Activated CD4-positive, CD25-positive, alpha-beta regulatory T cell treated with anti-CD3 and anti-CD28 coated beads, Interleukin-2, amount 50 U/mL, for 24 hours (primary cell): Measurements from ENCODE around the gene EFHD1.
"Not testable (repeated sequence)": the region's sequence is repeated elsewhere in the genome, so short reads cannot be mapped to it uniquely, and the experiment has no call there.

Experiments used
- ATAC-seq, 2 donors: fragments of 150-1000 bp; cut with Tn5 transposase; one replicate each; pipeline ENCODE4 v1.10.0; 2021; ENCODE audit warnings: mild to moderate bottlenecking in 1 of 2, moderate library complexity in 1 of 2

The EFHD1 gene

GRCh38 chr2:232622563-232622962 lies 10.8 kb upstream of the EFHD1 start:
- no peak for ATAC-seq

DNA sequence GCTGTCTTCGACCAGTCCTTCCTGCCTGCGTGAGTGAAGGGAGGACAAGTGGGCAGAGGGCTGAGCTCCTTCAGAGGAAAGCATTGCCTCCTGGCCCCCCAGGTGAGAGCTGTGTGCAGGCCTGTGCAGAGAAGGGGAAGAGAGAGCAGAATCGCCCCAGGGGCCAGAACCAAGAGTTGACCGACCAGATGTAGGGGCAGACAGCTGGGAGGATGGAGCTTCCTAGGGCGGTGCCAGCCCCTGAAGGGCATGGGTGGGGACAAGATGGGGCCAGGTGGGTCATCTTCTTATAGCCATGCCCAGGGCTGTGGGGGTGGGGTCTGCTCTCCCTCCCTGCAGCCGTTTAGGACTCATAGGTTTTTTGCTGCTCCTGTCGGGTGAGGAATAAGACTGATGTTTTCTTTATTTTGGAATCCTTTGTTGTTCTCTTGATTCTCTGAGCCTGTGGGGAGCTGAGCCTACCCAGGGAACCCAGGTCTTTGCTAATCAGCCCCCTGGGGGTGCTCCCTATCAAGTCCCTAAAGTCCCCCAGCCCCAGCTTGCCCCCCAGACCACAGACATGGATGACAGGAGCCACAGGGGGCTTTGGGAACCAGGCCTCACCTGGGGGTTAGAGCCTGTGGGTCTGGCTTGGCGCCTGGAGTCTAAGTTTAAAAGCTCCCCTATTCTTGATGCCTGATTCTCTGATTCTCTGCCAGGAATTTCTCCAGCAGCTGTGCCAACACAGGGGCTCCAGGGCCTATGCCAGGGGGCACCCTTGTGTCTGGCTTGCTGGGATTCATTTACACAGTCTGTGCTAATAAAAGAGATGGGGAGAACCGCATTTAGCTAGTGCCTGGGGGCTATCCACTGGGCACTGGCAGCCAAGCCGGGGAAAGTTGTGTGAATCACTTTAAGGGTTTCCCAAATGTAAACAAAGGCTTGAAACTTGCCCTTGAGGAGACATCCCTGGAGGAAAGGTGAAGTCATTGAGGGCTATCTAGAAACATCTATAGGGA lies 9.3 kb upstream of the EFHD1 start:
- no peak for ATAC-seq

DNA sequence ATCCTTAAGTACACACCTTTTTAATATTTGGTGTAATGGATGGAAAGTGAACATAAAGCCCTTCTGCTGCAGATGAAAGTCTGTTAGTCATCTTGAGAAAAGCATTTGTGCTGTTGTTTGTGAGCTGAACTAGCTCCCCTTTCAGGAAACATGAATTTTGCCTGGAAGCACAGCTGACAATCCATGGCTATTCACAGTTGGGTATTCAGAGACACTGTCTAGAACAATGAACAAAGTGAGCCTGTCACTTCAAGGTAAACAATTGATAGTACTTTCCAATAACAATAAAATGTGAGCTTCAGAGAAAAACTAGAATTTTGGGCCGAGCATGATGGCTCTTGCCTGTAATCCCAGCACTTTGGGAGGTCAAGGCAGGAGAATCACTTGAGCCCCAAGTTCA lies 6.8 kb upstream of the EFHD1 start:
- no peak for ATAC-seq

DNA sequence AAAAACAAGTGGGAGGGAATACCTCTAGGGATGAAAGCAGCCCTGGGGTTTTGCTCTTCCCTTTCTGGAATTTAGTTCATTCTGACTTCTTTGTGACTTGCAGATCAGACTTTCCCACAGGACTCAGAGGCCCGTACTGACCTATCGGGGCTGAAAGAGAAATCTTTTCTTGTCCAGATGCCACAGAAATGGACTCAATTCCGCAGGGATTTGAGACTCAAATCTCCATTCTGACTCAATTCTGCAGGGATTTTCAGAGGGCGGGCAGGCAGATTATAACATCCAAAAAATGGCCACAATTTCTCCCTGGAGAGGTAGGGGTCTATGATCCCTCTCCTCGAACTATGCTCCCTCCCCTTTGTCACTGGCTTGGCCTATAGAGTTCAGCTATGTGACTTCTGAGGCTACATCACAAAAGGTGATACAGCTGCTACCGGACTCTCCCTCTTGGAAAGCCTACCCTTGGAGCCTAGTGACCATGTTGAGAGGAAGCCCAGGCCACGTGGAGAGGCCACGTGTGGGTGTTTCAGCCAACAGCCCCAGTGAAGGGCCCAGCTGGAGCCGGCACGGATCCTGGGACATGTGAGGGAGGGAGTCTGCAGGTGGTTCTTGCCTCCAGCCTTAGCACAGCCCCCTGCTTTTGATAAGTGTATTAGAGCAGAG lies 4.8 kb upstream of the EFHD1 start:
- ATAC-seq: no peak

DNA sequence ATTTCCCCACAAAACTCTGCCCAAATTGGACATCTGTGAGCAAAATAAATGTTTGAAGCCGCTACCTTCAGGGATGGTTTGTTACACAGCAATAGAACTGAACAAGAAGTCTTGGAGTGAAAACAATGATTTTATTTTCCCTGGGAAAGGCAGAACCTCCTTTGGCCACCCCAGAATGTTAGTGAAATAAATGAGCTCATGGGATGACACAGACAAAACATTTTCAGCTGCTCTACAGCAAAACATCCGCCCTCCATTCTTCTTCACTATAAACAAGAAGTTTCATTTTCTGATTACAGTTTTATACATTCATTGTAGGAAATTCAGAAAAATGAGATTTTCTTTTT lies 4.3 kb upstream of the EFHD1 start:
- ATAC-seq: no peak

- no peak for ATAC-seq
These were observed 1.0 kb upstream of the EFHD1 start for GRCh38 chr2:232632229-232632903.

DNA sequence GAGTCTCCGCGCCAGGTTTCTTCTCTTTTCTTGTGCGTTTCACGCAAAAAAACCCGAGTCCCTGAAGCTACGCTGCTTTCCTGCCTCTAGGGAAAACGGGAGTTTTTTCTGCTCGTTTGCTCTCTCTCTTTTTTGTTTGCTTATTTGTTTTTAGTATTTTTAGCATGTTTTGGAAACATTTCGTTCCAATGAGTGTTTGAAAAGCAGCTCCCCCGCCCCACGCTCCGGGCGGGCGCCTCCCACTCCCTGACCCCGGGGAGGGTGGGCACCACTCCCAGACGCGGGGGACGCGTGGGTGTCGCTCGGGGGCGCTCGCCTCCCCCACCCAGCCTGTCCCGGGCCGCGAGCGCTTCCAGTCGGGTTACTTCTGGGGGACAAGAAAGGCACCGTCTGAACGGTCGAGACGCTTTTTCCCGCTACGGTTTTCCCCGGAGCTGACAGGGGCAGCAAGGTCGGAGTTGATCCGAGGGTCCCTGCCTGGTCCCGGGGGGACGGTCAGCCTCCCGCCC lies 446 bp upstream of the EFHD1 start:
- ATAC-seq: no peak

DNA sequence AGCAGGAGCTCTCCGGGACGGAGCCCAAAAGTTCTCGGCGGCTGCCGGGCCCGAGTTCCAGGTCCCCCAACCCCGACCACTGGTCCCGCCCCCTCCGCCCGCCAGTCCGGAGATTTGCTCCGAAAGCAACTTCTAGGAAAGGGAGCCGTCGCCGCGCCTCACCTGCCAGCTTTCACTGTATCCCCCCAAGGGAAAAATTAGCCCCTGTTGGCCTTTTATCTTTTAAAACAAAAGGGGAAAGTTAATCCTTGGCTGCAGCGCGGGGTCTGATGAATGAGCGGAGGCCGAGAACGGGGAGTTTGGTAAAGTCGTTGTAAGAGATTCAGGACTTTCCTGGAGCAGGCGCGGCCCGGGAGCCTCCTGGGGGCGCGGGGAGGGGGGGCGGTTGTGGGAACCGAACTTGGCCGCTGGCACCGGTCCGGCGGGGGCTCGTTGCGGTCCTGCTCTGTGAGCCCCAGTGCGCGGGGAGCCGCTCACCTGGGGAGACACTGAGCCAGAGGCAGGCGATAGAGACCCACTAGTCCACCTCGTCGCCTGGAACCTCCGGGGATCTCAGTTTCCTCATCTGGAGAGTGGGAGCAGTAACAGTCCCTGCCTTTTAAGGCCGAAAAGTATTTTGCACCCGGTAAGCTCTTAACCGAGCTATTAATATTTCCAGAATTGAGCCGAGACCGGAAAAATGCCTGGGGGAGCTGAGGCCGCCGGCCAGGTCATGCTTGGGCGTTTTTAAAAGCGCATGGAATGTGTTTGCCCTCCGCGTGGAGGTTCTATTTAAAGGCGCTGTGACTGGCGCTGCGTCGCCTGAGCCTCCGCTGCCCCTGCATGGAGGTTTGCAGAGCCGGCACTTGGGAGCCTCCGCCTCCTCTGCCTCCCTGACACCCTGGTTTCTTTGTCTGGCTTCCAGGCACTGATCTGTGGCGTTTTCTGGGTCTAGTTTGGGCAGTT lies 1.1 kb downstream of the EFHD1 start:
- no peak for ATAC-seq

GRCh38 chr2:232635376-232635775 lies 2.0 kb downstream of the EFHD1 start:
- ATAC-seq: not testable (repeated sequence)

DNA sequence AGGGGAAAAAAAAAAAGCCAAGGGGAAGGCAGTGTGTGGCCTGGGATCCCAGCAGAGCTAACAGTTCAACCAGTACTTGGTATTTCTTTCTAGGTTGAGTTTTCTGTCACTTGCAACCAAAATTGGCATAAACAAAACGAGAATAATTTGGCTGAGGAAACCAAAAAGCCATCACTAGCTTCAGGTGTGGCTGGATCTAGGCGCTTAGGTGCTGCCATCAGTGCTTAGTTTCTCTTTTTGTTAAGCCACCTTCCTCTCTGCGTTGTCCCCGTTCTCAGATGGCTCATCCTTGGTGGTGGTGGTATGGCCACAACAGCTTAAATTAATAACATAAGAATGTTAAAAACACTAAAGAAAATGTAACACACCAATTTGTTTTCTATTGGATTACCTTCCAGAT lies 2.4 kb downstream of the EFHD1 start:
- no peak for ATAC-seq

- no peak for ATAC-seq
These were observed 3.5 kb downstream of the EFHD1 start for GRCh38 chr2:232636788-232637420.

GRCh38 chr2:232637866-232638583 lies 4.6 kb downstream of the EFHD1 start:
- ATAC-seq: no peak

DNA sequence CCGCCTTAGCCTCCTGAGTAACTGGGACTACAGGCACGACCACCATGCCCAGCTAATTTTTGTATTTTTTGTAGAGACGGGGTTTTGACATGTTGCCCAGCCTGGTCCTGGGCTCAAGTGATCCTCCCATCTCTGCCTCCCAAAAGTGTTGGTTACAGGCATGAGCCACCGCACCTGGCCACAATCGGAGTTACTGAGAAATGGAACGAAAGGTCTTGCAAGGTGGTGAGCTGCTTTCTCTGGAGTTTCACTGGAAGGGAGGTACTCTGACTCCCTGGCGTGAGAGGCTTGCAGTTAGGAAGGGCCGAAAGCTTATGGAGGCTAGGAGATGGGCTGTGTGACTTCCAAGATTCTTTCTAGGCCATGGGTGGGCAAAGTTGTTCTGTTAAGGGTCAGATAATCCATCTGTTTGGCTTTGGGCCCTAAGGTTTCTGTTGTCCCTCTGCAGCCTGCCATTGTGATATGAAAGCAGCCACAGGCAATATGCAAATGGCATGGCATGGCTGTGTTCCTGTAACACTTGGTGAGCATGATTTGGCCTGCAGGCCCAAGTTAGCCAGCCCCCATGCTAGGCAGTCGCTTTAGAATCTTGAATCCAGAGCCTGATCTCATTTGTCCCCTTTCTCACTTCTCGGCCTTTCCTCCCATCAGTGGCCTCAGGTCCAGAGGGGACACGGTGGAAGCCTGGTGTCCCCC lies 7.9 kb downstream of the EFHD1 start:
- ATAC-seq: no peak

DNA sequence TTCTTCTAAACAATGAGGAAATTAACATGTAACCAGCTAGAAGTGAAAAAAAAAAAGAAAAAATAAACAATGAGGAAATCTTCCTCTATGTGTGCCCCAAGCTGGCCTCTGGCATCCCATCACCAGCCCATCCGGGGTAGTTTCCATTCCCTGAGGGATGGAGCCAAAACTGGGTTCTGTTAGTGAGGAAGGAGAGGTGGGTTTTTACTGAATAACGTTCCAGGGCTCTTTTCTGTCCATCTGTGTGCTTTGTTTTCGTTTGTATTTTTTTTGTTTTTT lies 9.7 kb downstream of the EFHD1 start:
- ATAC-seq: no peak

DNA sequence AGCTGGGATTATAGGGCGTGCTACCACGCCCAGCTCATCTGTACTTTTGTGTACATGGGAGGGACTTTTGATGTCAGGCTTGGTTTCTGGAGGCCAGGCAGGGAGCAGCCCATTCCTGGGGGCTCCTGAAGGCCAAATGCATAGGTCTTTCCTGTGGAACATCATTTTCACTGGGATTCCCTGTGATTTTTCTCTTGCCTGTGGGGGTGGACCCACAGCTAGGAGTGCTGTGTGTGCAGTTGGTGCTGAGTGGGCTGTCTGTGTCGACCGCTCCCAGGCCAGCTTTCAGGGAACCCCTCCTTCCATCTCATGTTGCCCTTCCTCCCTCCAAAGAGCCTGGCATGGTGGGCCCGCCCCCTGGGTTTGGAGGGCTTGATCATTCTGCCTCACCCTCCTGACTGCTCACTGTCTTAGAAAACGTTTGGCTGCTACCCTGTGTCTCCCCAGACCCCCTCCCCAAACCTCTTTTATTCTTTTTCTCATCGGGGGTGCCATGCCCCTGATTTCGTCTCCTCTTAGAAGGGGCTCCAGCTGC lies 10.5 kb downstream of the EFHD1 start:
- ATAC-seq: no peak

- no peak for ATAC-seq
These were observed 11.7 kb downstream of the EFHD1 start for GRCh38 chr2:232645061-232645460.

GRCh38 chr2:232646726-232647125 lies 13.3 kb downstream of the EFHD1 start:
- no peak for ATAC-seq

DNA sequence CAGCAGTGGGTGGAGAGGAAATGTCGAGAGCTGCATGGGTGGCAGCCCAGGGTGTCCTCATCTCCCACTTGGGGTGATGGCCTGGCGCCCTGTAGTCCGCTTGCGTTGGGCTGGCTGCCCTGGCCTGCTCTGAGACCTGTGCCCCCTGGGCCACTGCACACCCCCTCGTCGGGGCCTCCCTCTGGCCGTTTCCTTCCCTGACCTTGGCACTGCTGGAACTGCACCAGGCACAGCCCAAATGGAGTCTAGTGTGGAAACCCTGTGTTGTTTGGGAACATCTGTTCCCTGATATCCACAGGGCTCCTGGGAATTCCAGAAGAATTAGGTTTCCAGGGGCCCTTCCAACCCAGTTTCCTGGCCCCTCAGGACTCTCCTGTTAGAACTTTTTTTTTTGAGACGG lies 13.9 kb downstream of the EFHD1 start:
- ATAC-seq: no peak

DNA sequence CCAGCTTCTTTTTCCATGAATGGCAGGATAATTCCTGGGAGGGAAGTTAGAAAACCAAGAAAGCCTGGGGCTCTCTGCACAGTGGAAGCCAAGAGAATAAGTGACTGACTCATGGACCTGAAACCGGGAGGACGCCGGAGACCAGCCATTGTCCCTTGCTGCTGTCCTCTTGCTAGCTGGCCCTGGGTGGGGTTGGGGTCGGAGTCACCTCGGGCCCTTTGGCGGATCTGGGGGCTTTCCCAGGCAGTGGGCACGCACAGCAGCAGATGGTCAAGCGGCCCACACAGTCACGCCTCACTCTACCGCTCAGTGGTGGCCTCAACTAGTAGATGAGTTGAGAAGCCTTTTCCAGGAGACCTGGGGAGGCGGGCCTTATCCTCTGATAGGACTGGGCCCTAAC lies 15.6 kb downstream of the EFHD1 start:
- no peak for ATAC-seq

- ATAC-seq: no peak
These were observed 19.1 kb downstream of the EFHD1 start for GRCh38 chr2:232652505-232652851.

DNA sequence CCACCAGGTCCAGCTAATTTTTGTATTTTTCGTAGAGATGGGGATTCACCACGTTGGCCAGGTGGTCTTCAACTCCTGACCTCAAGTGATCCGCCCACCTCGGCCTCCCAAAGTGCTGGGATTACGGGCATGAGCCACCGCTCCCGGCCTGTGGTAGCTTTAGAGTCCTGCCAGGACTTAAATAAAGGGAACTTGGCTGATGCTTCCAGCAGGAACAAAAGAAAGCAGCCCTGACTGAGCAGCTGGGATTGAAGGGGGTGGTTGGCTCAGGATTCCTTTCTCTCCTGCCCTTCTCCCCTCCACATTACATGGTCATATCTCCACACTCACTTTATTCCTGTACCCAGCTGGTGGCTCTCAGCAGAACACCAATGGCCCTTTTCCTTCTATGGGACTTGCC lies 20.0 kb downstream of the EFHD1 start:
- ATAC-seq: no peak
